BJ (cell line): ENCODE data around the gene UQCRC1. TPM values are rescaled to one million over a fixed set of nuclear protein-coding genes. Genes with fewer than 3 reads are reported as not detected.

Source experiments
- CTCF ChIA-PET: fragments of 350-600 bp; formaldehyde crosslinking; extraction: SDS; loops from one replicate; lab custom pipeline; 2021; ENCODE audit warnings: antibody characterized with exemption, inconsistent platforms; lab: Yijun Ruan, JAX
- POLR2A ChIA-PET: fragments of 300-600 bp; sonication (Branson Sonifier 250); formaldehyde crosslinking; extraction: SDS; loops from one replicate; lab custom pipeline; 2021; ENCODE audit warnings: antibody characterized with exemption; lab: Charles Lee
- DNase-seq: peaks from one replicate; pipeline ENCODE4 v3.0.0-alpha.2; 2011; ENCODE audit warnings: low read depth
- H3K27me3 ChIP-seq: 2 replicates; pipeline ENCODE4 v1.6.0; 2011; ENCODE audit warnings: low read length; ENCODE audit not compliant: control insufficient read depth, insufficient read depth
- H3K36me3 ChIP-seq: 2 replicates; pipeline ENCODE4 v1.5.1; 2011; ENCODE audit warnings: low read length; ENCODE audit not compliant: control insufficient read depth, insufficient read depth
- H3K4me3 ChIP-seq: 2 replicates; pipeline ENCODE4 v1.5.1; 2011; ENCODE audit warnings: low read depth, mild to moderate bottlenecking, control low read depth, low read length
- polyA minus RNA-seq: library from RNA; depleted of rRNA, polyadenylated mRNA; stranded (reverse); fragments of >200 nt; gene quantifications from 2 replicates; pipeline ENCODE4 v1.2.3, GENCODE V29; 2011; rRNA and poly(A)+ RNA removed
- polyA plus RNA-seq: library from polyadenylated mRNA; depleted of rRNA; stranded (reverse); fragments of >200 nt; gene quantifications from 2 replicates; pipeline ENCODE4 v1.2.3, GENCODE V29; 2011; rRNA removed
- TF ChIP-seq, protein P1 (sequence below): IDR thresholded peaks from 2 replicates; pipeline ENCODE4 v1.5.1; 2011; ENCODE audit warnings: low read depth, mild to moderate bottlenecking, control low read depth, inconsistent platforms, low read length, moderate library complexity; ENCODE audit not compliant: insufficient read depth

Gene UQCRC1
- polyA plus RNA-seq (426 and 662 TPM in 2 replicates), polyA minus RNA-seq (589 and 965 TPM in 2 replicates)

DNA sequence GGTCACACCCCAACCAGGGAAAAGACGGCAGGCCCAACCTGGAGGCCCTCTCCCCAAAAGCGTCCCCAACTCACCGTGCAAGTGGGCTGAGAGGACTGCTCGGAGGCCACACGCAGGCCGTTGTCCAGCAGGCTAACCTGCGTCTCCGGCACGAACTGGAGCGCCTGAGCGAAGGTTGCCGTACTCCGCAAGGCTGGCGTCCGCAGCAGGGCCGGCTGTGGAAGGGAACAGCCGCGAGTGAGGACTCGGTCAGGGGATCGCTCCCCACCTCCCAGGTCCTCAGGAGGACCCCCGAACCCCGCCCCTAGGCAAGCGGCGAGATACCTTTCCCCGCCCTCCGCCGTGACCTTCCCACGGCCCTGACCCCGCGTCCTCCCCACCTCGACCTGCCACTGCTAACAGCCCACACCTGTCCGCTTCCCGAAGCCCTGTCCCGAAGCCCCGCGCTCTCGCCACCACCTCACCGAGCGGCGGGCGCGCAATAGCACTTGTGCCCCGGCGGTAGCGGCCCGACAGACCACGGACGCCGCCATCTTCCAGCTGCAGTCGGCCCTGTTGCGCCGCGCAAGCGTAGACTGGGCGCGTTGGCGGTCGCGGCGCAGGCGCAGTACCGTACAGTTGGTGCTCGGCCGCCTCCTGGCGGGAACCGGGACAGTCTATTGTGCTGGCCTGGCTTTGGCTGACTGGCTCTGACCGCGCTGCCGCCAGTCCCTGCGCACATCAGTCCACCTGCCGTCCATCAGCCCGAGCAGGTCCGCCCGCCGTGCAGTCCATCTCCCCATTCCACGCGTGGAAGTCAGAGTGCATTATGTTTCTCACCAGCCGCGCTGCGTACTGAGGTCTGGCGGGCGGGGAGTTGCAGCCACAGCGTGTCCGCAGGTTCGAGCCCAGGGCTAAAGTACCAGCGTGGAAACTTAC, at the start of gene UQCRC1:
UQCRC1 (minus strand) TSS at position 559 of the 918 bp plus-strand sequence; CDS start at position 533, 26 bp downstream.
- TF ChIP-seq, protein P1, sequence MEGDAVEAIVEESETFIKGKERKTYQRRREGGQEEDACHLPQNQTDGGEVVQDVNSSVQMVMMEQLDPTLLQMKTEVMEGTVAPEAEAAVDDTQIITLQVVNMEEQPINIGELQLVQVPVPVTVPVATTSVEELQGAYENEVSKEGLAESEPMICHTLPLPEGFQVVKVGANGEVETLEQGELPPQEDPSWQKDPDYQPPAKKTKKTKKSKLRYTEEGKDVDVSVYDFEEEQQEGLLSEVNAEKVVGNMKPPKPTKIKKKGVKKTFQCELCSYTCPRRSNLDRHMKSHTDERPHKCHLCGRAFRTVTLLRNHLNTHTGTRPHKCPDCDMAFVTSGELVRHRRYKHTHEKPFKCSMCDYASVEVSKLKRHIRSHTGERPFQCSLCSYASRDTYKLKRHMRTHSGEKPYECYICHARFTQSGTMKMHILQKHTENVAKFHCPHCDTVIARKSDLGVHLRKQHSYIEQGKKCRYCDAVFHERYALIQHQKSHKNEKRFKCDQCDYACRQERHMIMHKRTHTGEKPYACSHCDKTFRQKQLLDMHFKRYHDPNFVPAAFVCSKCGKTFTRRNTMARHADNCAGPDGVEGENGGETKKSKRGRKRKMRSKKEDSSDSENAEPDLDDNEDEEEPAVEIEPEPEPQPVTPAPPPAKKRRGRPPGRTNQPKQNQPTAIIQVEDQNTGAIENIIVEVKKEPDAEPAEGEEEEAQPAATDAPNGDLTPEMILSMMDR, result peak; percentile 78
- CTCF ChIA-PET, result interaction anchor here (0.6 to 5.1 kb wide), 7 partner anchors 11 to 97 kb away, joined by 3 to 29 read pairs (median 3); partner anchors contain the start of gene SLC26A6

DNA sequence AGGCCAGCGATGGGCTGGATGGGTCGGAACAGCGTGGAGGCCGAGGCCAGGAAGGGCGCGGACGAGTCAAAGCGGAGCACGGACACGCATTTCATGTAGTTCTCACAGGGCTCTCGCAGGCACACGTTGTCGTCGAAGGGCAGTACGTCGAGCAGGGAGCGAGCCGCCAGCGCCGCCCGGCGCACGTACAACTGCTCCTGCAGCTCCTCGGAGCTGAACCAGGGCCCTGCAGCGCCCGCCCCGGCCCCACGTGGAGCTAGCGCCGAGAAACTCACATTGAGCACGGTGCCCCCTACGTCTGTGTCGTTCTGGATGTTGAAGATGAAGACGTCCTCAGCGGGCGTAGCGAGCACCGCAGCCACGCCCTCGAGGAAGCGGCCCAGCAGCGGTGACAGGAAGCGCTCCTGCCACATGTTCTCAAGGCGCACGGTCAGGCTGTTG, 47.4 kb upstream of the UQCRC1 start:
- Histone ChIP-seq H3K4me3 (peak overlapping the region; percentile 51), H3K27me3 (no peaks in the 10 kb centered on the region), H3K36me3 (no peaks in the 10 kb centered on the region)
- no peak for DNase-seq
- TF ChIP-seq, protein P1, result no peak
- ChIA-PET POLR2A (no interaction called here), CTCF (interaction anchor here (0.7 to 2.3 kb wide), 7 partner anchors 11 to 350 kb away, joined by 3 to 13 read pairs (median 4); partner anchors contain the start of genes SLC26A6 and WDR6)

More for the DNA sequence above, at the start of gene UQCRC1:
- POLR2A ChIA-PET, result no interaction called here
- peaks cover 12% of the 10 kb centered on the region for H3K36me3 ChIP-seq
- peak within 1 kb of the TSS; percentile 90 for H3K4me3 ChIP-seq
- peak; percentile 53 for DNase-seq
- H3K27me3 ChIP-seq, result no peaks in the 10 kb centered on the region

DNA sequence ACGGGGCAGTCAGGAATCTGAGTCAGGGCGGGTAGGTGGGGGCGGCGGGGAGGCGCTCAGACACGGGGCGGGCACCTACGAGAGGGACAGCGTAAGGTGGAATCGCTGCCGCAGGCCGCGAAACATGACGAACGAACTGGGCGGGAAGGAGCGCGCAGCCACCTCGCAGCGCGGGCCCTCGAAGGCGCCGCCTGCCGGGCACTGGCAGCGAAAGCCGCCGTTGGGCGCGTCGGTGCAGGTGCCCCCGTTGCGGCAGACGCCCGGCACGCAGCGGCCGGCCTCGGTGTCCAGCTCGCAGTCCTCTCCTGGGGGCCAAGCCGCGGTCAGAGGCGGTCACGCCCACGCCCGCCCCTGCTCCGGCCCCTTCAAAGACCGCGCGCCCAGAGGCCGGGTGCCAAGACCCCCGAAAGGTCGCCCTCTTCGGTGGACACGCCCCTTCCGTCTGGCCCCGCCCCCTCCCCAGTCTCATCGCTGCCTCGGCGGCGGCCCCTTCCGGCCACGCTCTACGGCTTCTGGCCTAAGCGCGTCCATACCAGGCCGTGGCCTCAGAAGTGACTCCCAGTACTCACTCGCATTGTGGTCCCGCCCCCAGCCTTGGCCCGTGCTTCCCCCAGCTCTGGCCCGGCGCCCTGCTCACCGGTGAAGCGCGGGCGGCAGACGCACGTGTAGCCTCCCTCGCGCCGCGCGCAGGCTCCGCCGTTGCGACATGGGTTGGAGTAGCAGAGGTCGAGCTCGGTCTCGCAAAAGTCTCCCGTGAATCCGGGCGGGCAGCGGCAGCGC, 46.8 kb upstream of the UQCRC1 start:
- Histone ChIP-seq H3K4me3 (peak overlapping the region; percentile 51), H3K36me3 (no peaks in the 10 kb centered on the region), H3K27me3 (no peaks in the 10 kb centered on the region)
- TF ChIP-seq, protein P1, result peak; percentile 45
- CTCF ChIA-PET, result interaction anchor here (0.7 to 2.3 kb wide), 7 partner anchors 11 to 351 kb away, joined by 3 to 13 read pairs (median 4); partner anchors contain the start of genes SLC26A6 and WDR6
- DNase-seq, result no peak
- POLR2A ChIA-PET, result no interaction called here

DNA sequence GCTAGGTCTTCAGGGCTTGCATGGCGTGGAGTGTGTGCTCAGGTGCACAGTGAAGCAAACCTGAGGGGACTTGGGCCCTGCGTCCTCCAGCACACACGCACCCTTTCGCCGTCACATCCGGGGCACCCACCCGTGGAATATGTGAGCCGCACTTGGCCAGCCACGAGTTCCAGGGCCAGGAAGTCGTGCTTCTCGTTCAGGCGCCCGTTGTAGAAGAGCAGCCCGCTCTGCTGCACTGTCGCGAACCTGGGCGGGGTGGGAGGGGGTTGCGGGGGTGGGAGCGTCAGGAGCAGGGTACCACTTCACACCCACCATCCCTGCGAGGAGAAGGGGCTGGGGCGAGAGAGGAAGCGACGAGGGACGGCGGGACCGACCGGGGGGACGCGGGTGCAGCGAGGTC, 46.2 kb upstream of the UQCRC1 start:
- no peak for DNase-seq
- ChIA-PET CTCF (interaction anchor here (1.2 to 1.6 kb wide), 3 partner anchors 29 to 191 kb away, joined by 3 to 4 read pairs (median 4); no protein-coding TSS in a partner anchor), POLR2A (no interaction called here)
- TF ChIP-seq, protein P1, result no peak
- H3K27me3 ChIP-seq, result no peaks in the 10 kb centered on the region
- H3K36me3 ChIP-seq, result no peaks in the 10 kb centered on the region
- H3K4me3 ChIP-seq, result peak overlapping the region; percentile 51
